Coronary artery (tissue), 2 donors: Measurements from ENCODE around the gene RAB11A.

ENCODE experiments used
- DNase-seq: peaks from one replicate; pipeline ENCODE4 v3.0.0-alpha.2; 2017; ENCODE audit warnings: low spot score
- H3K27ac ChIP-seq, 2 donors: fragments of 200-600 bp; sonication (generic); one replicate each; pipeline ENCODE4 v1.5.1; 2016 to 2019
- H3K4me3 ChIP-seq: fragments of 200-600 bp; sonication (generic); 2 replicates; pipeline ENCODE4 v1.5.1; 2016; ENCODE audit warnings: mild to moderate bottlenecking, moderate library complexity
- TF ChIP-seq, protein P1 (sequence below): fragments of 200-600 bp; sonication (generic); IDR thresholded peaks from one replicate; pipeline ENCODE4 v1.5.1; 2019; ENCODE audit warnings: antibody characterized with exemption

Gene RAB11A

DNA sequence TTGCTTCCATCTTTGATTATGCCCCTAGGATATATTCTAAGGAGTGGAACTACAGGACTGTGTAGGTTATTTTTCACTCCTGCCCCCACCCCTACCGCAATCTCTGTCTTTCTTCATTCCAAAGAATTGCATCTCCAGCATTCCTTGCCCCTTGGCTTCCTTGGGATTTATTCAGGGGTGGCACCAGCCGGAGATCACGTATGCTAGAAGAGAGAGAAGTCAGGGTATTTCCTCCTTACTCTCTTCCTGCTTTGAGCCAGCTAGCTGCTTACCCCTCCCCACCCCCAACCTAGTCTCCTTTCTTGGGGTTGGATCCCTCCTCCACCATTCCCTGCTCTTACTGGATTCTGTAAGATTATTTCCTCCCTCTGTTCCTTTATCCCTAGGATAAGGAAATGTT lies 42.2 kb upstream of the RAB11A start:
- no peak for DNase-seq
- Histone ChIP-seq H3K4me3 (no peak overlapping the region), H3K27ac (no peak overlapping the region)
- TF ChIP-seq, protein P1, sequence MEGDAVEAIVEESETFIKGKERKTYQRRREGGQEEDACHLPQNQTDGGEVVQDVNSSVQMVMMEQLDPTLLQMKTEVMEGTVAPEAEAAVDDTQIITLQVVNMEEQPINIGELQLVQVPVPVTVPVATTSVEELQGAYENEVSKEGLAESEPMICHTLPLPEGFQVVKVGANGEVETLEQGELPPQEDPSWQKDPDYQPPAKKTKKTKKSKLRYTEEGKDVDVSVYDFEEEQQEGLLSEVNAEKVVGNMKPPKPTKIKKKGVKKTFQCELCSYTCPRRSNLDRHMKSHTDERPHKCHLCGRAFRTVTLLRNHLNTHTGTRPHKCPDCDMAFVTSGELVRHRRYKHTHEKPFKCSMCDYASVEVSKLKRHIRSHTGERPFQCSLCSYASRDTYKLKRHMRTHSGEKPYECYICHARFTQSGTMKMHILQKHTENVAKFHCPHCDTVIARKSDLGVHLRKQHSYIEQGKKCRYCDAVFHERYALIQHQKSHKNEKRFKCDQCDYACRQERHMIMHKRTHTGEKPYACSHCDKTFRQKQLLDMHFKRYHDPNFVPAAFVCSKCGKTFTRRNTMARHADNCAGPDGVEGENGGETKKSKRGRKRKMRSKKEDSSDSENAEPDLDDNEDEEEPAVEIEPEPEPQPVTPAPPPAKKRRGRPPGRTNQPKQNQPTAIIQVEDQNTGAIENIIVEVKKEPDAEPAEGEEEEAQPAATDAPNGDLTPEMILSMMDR, result no peak

DNA sequence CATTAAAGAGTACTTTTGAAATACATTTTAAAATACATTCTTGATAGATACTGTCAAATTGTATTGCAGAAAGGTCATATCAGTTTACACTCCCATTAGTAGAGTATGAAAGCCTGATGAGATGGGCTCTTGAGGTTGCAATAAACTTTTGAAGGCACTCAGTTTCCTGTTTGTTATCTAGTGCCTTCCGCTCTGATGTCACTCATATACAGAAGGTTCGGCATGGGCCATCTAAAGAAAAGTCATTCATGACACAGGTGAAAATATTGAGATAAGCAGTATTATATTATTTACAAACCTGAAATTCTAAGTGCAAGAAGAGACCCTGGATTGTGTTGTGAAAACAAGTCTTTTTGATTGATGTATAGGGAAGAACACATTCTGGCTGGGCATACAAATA lies 40.7 kb upstream of the RAB11A start:
- TF ChIP-seq, protein P1, result no peak
- Histone ChIP-seq H3K4me3 (no peak overlapping the region), H3K27ac (no peak overlapping the region)
- DNase-seq, result no peak

DNA sequence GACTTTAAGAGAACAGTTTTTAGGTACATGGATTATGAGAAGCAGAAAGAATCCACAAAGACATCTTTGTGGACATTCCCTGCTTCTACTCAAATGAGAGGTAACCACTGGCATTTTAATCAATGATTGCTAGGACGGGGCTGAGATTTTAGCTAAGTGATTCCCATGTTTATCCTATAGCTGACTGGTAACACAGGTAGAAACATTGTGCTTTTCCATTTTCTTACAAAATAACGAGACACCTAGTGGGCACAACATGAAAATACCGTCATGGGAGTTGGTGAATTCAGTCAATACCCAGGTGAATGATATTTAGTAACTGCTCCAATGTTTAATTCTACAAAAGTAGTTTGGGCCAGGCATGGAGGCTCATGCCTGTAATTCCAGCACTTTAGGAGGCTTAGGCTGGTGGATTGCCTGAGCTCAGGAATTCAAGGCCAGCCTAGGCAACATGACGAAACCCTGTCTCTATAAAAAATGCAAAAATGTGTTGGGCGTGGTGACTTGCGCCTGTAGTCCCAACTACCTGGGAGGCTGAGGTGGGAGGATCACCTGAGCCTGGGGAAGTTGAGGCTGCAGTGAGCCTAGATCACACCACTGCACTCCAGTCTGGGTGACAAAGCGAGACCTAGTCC lies 40.0 kb upstream of the RAB11A start:
- Histone ChIP-seq H3K4me3 (no peak overlapping the region), H3K27ac (no peak overlapping the region)
- TF ChIP-seq, protein P1, result no peak
- DNase-seq, result no peak

DNA sequence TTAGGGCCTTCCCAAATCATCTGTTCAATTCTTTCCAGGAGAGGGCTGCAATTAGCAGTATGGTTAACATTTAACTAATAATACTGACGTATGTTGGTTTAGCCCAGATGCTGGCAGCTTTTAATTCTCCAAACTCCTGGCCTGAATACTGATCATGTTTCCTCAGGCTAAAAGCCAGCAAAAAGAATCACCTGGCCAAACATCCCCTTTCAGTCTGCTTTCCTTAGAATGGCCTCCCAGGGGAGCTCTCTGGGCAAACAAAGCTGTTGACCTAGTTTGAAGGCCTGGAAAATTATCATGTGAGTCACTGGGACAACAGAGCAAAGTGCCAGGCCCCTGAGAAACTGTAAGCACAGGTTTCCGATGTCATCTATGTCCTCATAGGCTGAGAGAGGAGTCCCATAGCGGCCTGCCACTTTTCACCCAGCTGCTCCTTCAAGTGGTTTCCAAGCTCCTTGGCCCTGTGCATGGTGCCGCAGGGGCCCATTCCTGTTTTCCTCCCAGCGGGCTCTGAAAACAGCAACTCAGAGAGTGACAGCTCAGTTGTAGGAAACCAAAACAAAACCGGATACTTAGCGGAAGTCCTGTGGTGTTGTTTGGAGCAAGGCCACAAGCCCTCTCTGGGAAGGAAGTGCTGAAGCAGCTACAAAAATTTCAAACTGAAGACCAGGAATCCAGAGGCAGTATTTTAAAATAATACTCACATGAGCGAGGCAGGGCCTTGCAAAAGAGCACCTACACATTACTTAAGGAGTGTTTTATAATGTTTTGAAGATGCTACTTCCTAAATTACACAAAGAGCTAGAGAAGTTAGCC lies 36.5 kb upstream of the RAB11A start:
- TF ChIP-seq, protein P1, result no peak
- DNase-seq, result peak; percentile 95
- Histone ChIP-seq H3K4me3 (peak overlapping the region; percentile 56), H3K27ac (peak overlapping the region; percentile 77 to 87)

DNA sequence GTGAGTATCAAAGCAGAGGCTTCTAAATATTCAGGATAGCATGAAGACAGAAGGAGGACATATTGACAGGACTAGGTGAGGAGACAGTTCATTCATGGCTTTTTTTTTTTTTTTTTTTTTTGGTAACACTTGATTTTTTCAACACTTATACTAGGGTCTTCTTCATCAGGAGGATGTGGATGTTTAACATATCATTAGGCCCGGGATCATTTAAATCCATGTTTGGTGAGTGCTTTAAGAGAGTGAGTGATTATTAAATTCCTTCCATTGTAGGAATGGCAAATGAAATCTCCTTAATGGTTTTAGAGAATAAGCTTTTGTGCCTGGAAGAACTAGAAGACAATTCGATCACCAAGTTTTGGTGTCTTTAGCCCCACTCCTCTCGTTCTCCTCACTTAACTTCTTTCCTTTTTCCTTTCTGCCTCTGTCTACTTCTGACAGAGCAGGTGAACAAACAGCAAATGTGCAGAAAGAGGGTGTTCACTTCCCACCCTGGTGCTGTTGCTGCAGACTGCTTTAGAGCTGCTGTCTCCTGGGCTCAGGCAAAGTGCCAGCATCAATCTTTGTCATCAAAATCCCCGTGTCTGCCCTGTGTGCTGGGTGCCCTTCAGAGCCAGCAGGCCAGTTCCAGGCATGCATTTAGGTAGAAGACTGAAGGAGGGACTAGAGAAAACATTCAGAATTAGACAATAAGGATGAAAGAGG lies 35.6 kb upstream of the RAB11A start:
- Histone ChIP-seq H3K4me3 (no peak overlapping the region), H3K27ac (peak overlapping the region; percentile 77 to 87)
- TF ChIP-seq, protein P1, result no peak
- DNase-seq, result no peak

DNA sequence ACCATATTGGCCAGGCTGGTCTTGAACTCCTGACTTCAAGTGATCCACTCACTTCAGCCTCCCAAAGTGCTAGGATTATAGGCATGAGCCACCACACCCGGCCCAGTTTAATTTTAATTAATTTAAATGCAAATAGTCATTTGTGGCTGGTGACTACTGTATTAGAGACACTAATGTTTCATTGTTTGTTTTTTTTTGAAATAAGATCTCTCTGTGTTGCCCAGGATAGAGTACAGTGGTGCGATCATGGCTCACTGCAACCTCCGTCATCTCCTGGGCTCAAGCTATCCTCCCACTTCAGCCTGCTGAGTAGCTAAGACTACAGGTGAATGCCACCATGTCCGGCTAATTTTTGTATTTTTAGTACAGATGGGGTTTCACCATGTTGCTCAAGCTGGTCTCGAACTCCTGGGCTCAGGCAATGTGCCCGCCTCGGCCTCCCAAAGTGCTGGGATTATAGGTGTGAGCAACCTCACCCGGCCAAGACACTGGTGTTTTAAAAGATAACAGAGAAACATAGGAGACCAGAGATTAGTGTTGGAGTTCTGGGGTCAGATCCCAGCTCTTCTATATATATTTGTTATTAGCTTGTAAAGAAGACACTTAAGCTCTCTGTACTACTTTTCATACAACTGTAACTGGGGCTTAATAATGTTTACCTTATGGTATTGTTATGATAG lies 34.5 kb upstream of the RAB11A start:
- Histone ChIP-seq H3K27ac (peak overlapping the region in 1 of 2 donors; percentile 87), H3K4me3 (no peak overlapping the region)
- TF ChIP-seq, protein P1, result no peak
- no peak for DNase-seq
